Ovary (tissue), 3 donors: ENCODE measurements around the gene CAP1.

Source experiments
- EP300 ChIP-seq: sonication (generic); formaldehyde crosslinking; IDR thresholded peaks from one replicate; pipeline ENCODE4 v1.6.1; 2017; ENCODE audit warnings: antibody characterized with exemption
- TF ChIP-seq, protein P1 (sequence below), 3 donors: fragments of 450-650 bp in 2 of 3; fragments of 200-600 bp in 1 of 3; IDR thresholded peaks; one replicate each; pipeline versions ENCODE4 v1.5.1 to v1.8.0; 2016 to 2022; ENCODE audit warnings: antibody characterized with exemption in 3 of 3, mild to moderate bottlenecking in 1 of 3
- donor health status: DM: no; HTN: no; CAD: no.

DNA sequence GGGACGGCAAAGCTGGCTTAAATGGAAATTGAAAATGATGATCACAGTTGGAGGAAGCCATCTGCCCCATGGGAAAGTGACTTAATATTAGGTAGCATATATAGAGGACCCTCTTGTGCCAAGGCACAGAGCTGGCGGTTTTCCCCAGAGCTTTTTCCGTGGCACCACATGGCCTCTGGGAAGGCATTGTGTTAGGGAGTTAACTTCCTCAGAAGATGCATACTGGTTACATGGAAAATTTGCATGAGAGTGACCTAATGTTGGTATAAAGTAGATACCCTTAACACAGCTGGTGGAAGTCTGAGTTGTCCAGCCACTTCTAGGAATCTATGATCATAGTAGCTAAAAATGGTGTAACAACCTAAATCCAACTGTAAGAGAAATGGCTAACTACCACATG, 27.3 kb downstream of the CAP1 start:
- TF ChIP-seq EP300, result no peak
- TF ChIP-seq, protein P1, sequence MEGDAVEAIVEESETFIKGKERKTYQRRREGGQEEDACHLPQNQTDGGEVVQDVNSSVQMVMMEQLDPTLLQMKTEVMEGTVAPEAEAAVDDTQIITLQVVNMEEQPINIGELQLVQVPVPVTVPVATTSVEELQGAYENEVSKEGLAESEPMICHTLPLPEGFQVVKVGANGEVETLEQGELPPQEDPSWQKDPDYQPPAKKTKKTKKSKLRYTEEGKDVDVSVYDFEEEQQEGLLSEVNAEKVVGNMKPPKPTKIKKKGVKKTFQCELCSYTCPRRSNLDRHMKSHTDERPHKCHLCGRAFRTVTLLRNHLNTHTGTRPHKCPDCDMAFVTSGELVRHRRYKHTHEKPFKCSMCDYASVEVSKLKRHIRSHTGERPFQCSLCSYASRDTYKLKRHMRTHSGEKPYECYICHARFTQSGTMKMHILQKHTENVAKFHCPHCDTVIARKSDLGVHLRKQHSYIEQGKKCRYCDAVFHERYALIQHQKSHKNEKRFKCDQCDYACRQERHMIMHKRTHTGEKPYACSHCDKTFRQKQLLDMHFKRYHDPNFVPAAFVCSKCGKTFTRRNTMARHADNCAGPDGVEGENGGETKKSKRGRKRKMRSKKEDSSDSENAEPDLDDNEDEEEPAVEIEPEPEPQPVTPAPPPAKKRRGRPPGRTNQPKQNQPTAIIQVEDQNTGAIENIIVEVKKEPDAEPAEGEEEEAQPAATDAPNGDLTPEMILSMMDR (IDR thresholded peaks at IDR 0.05), result no peak
